Measurements from ENCODE around the gene XYLT1. TPM values are rescaled to one million over a fixed set of nuclear protein-coding genes. Genes with fewer than 3 reads are reported as not detected.

The XYLT1 gene
- polyA plus RNA-seq, 1 donor from 2014 or later = 3.3 TPM

- Histone ChIP-seq H3K9me3 (ENCODE audit: low read length) (no peaks in the 10 kb centered on the region), H4K20me1 (ENCODE audit: insufficient read depth) (no peaks in the 10 kb centered on the region), H3K9me2 (ENCODE audit: insufficient read depth, low read length) (no peaks in the 10 kb centered on the region), H3K27ac (ENCODE audit: low read length) (no peak overlapping the region), H3K4me3 (ENCODE audit: low read length) (no peak overlapping the region), H2AFZ (ENCODE audit: low read depth, low read length) (no peak overlapping the region), H3K9ac (ENCODE audit: low read length) (no peak overlapping the region), H3F3A (ENCODE audit: insufficient read depth, low read length, poor library complexity, severe bottlenecking) (no peaks in the 10 kb centered on the region), H3K27me3 (ENCODE audit: insufficient read depth, low read depth, low read length) (no peaks in the 10 kb centered on the region), H3K4me2 (ENCODE audit: low read length) (no peak overlapping the region), H3K36me3 (ENCODE audit: insufficient read depth, low read length) (no peaks in the 10 kb centered on the region), H3K79me2 (replicated peaks; ENCODE audit: insufficient read depth, low read length) (no peaks in the 10 kb centered on the region)
- TF ChIP-seq SMC3 (conservative IDR thresholded peaks at IDR 0.05; ENCODE audit: poor library complexity) (no peak), TAF1 (IDR thresholded peaks at IDR 0.05; ENCODE audit: low read depth) (no peak), CTCF (IDR thresholded peaks at IDR 0.05; ENCODE audit: poor library complexity, severe bottlenecking) (no peak), POLR2AphosphoS5 (IDR thresholded peaks at IDR 0.05) (no peak), EZH2 (IDR thresholded peaks at IDR 0.05; ENCODE audit: borderline replicate concordance, insufficient read depth, low read length, poor library complexity, severe bottlenecking) (no peak), REST (IDR thresholded peaks at IDR 0.05; ENCODE audit: borderline replicate concordance) (no peak), RAD21 (conservative IDR thresholded peaks at IDR 0.05) (no peak), EP300 (conservative IDR thresholded peaks at IDR 0.05; ENCODE audit: poor library complexity, severe bottlenecking) (no peak), MXI1 (conservative IDR thresholded peaks at IDR 0.05; ENCODE audit: poor library complexity, severe bottlenecking) (no peak)
These were observed 322.8 kb downstream of the XYLT1 start for GRCh38 chr16:17147942-17148341.

DNA sequence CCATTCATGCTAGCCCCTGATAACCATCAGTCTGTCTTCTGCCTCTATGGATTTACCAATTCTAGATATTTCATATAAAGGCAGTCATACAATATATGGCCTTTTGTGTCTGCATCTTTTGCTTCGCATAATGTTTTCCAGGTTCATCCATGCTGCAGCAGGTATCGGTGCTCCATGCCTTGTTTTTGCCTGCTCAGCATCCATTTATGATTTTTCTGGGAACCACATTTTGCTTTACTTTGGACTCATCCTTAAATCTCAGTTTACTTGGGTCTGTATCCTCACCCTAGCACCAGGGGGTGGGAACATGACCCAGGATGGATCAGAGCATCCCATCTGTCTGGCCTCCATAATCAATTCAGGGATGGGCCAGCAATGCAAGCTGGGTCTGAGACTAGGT lies 325.7 kb downstream of the XYLT1 start:
- H3K27ac ChIP-seq (ENCODE audit: low read length) = no peak overlapping the region
- H2AFZ ChIP-seq (ENCODE audit: low read depth, low read length) = no peak overlapping the region
- H3K27me3 ChIP-seq (ENCODE audit: insufficient read depth, low read depth, low read length) = no peaks in the 10 kb centered on the region
- H3K79me2 ChIP-seq (replicated peaks; ENCODE audit: insufficient read depth, low read length) = no peaks in the 10 kb centered on the region
- no peak overlapping the region for H3K4me2 ChIP-seq (ENCODE audit: low read length)
- no peak overlapping the region for H3K4me3 ChIP-seq (ENCODE audit: low read length)
- H4K20me1 ChIP-seq (ENCODE audit: insufficient read depth) = no peaks in the 10 kb centered on the region
- TF ChIP-seq POLR2AphosphoS5 (IDR thresholded peaks at IDR 0.05) (no peak), EZH2 (IDR thresholded peaks at IDR 0.05; ENCODE audit: borderline replicate concordance, insufficient read depth, low read length, poor library complexity, severe bottlenecking) (no peak), MXI1 (conservative IDR thresholded peaks at IDR 0.05; ENCODE audit: poor library complexity, severe bottlenecking) (no peak)
- H3K9me2 ChIP-seq (ENCODE audit: insufficient read depth, low read length) = no peaks in the 10 kb centered on the region
- H3F3A ChIP-seq (ENCODE audit: insufficient read depth, low read length, poor library complexity, severe bottlenecking) = no peaks in the 10 kb centered on the region
- no peaks in the 10 kb centered on the region for H3K9me3 ChIP-seq (ENCODE audit: low read length)
- no peak overlapping the region for H3K9ac ChIP-seq (ENCODE audit: low read length)
- no peaks in the 10 kb centered on the region for H3K36me3 ChIP-seq (ENCODE audit: insufficient read depth, low read length)

GRCh38 chr16:17144431-17144830 lies 326.3 kb downstream of the XYLT1 start:
- Histone ChIP-seq H3K4me2 (ENCODE audit: low read length) (no peak overlapping the region), H3K9ac (ENCODE audit: low read length) (no peak overlapping the region), H3K36me3 (ENCODE audit: insufficient read depth, low read length) (no peaks in the 10 kb centered on the region), H3K9me3 (ENCODE audit: low read length) (no peaks in the 10 kb centered on the region), H3K79me2 (replicated peaks; ENCODE audit: insufficient read depth, low read length) (no peaks in the 10 kb centered on the region), H3F3A (ENCODE audit: insufficient read depth, low read length, poor library complexity, severe bottlenecking) (no peaks in the 10 kb centered on the region), H2AFZ (ENCODE audit: low read depth, low read length) (no peak overlapping the region), H3K27me3 (ENCODE audit: insufficient read depth, low read depth, low read length) (no peaks in the 10 kb centered on the region), H3K27ac (ENCODE audit: low read length) (no peak overlapping the region), H3K4me3 (ENCODE audit: low read length) (no peak overlapping the region), H3K9me2 (ENCODE audit: insufficient read depth, low read length) (no peaks in the 10 kb centered on the region), H4K20me1 (ENCODE audit: insufficient read depth) (no peaks in the 10 kb centered on the region)
- no peak for TF ChIP-seq RAD21 (conservative IDR thresholded peaks at IDR 0.05)
- TF ChIP-seq MXI1 (conservative IDR thresholded peaks at IDR 0.05; ENCODE audit: poor library complexity, severe bottlenecking) = no peak
- no peak for TF ChIP-seq POLR2AphosphoS5 (IDR thresholded peaks at IDR 0.05)
- no peak for TF ChIP-seq TAF1 (IDR thresholded peaks at IDR 0.05; ENCODE audit: low read depth)
- no peak for TF ChIP-seq SMC3 (conservative IDR thresholded peaks at IDR 0.05; ENCODE audit: poor library complexity)
- no peak for TF ChIP-seq REST (IDR thresholded peaks at IDR 0.05; ENCODE audit: borderline replicate concordance)
- no peak for TF ChIP-seq EP300 (conservative IDR thresholded peaks at IDR 0.05; ENCODE audit: poor library complexity, severe bottlenecking)
- no peak for TF ChIP-seq EZH2 (IDR thresholded peaks at IDR 0.05; ENCODE audit: borderline replicate concordance, insufficient read depth, low read length, poor library complexity, severe bottlenecking)
- TF ChIP-seq CTCF (IDR thresholded peaks at IDR 0.05; ENCODE audit: poor library complexity, severe bottlenecking) = no peak
